IMR-90 (cell line): ENCODE data around the gene FBXO34. TPM values are rescaled to one million over a fixed set of nuclear protein-coding genes. Genes with fewer than 3 reads are reported as not detected.

Source experiments
- ATAC-seq: fragments of 200-7000 bp; cut with Tn5 transposase; 2 replicates; pipeline ENCODE4 v1.9.1; 2020; ENCODE audit warnings: low read depth, mild to moderate bottlenecking, moderate library complexity
- BruUV-seq: library from RNA; stranded (reverse); fragments of 400-500 nt; replicated peaks from 2 replicates; lab custom pipeline; 2021; lab: Mats Ljungman, UMichigan
- CTCF ChIA-PET: fragments of 300-600 bp; formaldehyde crosslinking; extraction: SDS; loops from one replicate; lab custom pipeline; 2021; ENCODE audit warnings: antibody characterized with exemption; lab: Yijun Ruan, JAX
- POLR2A ChIA-PET: fragments of 300-600 bp; sonication (Branson Sonifier 250); formaldehyde crosslinking; loops from one replicate; lab custom pipeline; 2022; ENCODE audit warnings: antibody characterized with exemption; ENCODE audit not compliant: unreplicated experiment; lab: Charles Lee
- DNase-seq: peaks from one replicate; pipeline ENCODE4 v3.0.0; 2013
- H2AFZ ChIP-seq: replicated peaks from 2 replicates; pipeline ENCODE3; 2013; ENCODE audit warnings: low read length, mild to moderate bottlenecking; ENCODE audit not compliant: poor library complexity
- H2AK5ac ChIP-seq: 2 replicates; pipeline ENCODE4 v1.6.1; 2013; ENCODE audit warnings: low read depth, low read length, inconsistent platforms
- H2AK9ac ChIP-seq: replicated peaks from 2 replicates; pipeline ENCODE3; 2013; ENCODE audit warnings: mild to moderate bottlenecking, low read depth, low read length, moderate library complexity; ENCODE audit not compliant: poor library complexity
- H2BK120ac ChIP-seq: 2 replicates; pipeline ENCODE4 v1.6.1; 2013; ENCODE audit warnings: low read depth, low read length, inconsistent platforms
- H2BK15ac ChIP-seq: 3 replicates; pipeline ENCODE4 v1.6.1; 2013; ENCODE audit warnings: low read depth, low read length, inconsistent platforms
- H2BK20ac ChIP-seq: 2 replicates; pipeline ENCODE4 v1.6.1; 2013; ENCODE audit warnings: low read depth, mild to moderate bottlenecking, inconsistent platforms, low read length, moderate library complexity
- H2BK5ac ChIP-seq: 2 replicates; pipeline ENCODE4 v1.6.1; 2013; ENCODE audit warnings: mild to moderate bottlenecking, low read depth, low read length, inconsistent platforms; ENCODE audit not compliant: poor library complexity, severe bottlenecking
- H3K14ac ChIP-seq: replicated peaks from 2 replicates; pipeline ENCODE4 v1.6.1; 2013; ENCODE audit warnings: low read depth, low read length, inconsistent platforms
- H3K18ac ChIP-seq: 2 replicates; pipeline ENCODE4 v1.6.1; 2013; ENCODE audit warnings: low read depth, low read length, control low read depth
- H3K23ac ChIP-seq: 2 replicates; pipeline ENCODE4 v1.6.1; 2013; ENCODE audit warnings: low read depth, low read length, inconsistent platforms
- H3K27ac ChIP-seq: 2 replicates; pipeline ENCODE4 v1.5.1; 2013; ENCODE audit warnings: mild to moderate bottlenecking, control low read depth, low read length; ENCODE audit not compliant: insufficient read depth
- H3K27me3 ChIP-seq: 2 replicates; pipeline ENCODE4 v1.6.1; 2013; ENCODE audit warnings: low read length; ENCODE audit not compliant: control insufficient read depth, insufficient read depth
- H3K36me3 ChIP-seq: 2 replicates; pipeline ENCODE4 v1.6.1; 2013; ENCODE audit warnings: low read length, mixed read lengths; ENCODE audit not compliant: control insufficient read depth, insufficient read depth
- H3K4ac ChIP-seq: 2 replicates; pipeline ENCODE4 v1.6.1; 2013; ENCODE audit warnings: low read depth, low read length, inconsistent platforms
- H3K4me1 ChIP-seq: 2 replicates; pipeline ENCODE4 v1.6.1; 2013; ENCODE audit warnings: low read length, mixed read lengths; ENCODE audit not compliant: control insufficient read depth, insufficient read depth
- H3K4me2 ChIP-seq: 2 replicates; pipeline ENCODE4 v1.6.1; 2013; ENCODE audit warnings: low read depth, mild to moderate bottlenecking, control low read depth, low read length, moderate library complexity
- H3K4me3 ChIP-seq: 2 replicates; pipeline ENCODE4 v1.5.1; 2013; ENCODE audit warnings: low read depth, mild to moderate bottlenecking, control low read depth, low read length, moderate library complexity; ENCODE audit not compliant: insufficient read depth
- H3K56ac ChIP-seq: 2 replicates; pipeline ENCODE4 v1.6.1; 2013; ENCODE audit warnings: low read length, inconsistent platforms; ENCODE audit not compliant: insufficient read depth; ENCODE audit errors: extremely low read depth
- H3K79me1 ChIP-seq, 2 experiments: 2 replicates each; pipeline ENCODE4 v1.6.1; 2013; ENCODE audit warnings: low read length in 2 of 2, inconsistent platforms in 1 of 2, low read depth in 1 of 2
- H3K9ac ChIP-seq: 2 replicates; pipeline ENCODE4 v1.6.1; 2013; ENCODE audit warnings: low read depth, low read length, control low read depth
- H3K9me1 ChIP-seq: 2 replicates; pipeline ENCODE4 v1.6.1; 2013; ENCODE audit warnings: low read length, inconsistent platforms; ENCODE audit not compliant: insufficient read depth
- H3K9me3 ChIP-seq: 2 replicates; pipeline ENCODE4 v1.6.1; 2013; ENCODE audit warnings: low read length; ENCODE audit not compliant: control insufficient read depth, insufficient read depth
- H4K20me1 ChIP-seq: 2 replicates; pipeline ENCODE4 v1.6.1; 2013; ENCODE audit warnings: low read length, inconsistent platforms; ENCODE audit not compliant: insufficient read depth
- H4K5ac ChIP-seq: 2 replicates; pipeline ENCODE4 v1.6.1; 2013; ENCODE audit warnings: mild to moderate bottlenecking, low read depth, low read length, control low read depth
- H4K8ac ChIP-seq, 2 experiments: 2 replicates each; pipeline ENCODE4 v1.6.1; 2013; ENCODE audit warnings: low read depth in 2 of 2, low read length in 2 of 2, control low read depth in 1 of 2, inconsistent platforms in 1 of 2
- H4K91ac ChIP-seq: 2 replicates; pipeline ENCODE4 v1.6.1; 2013; ENCODE audit warnings: low read depth, low read length, inconsistent platforms; ENCODE audit not compliant: insufficient read depth
- BHLHE40 ChIP-seq: fragments of 150-350 bp; IDR thresholded peaks from 2 replicates; pipeline ENCODE4 v1.6.1; 2016; ENCODE audit warnings: mild to moderate bottlenecking, low read depth, low read length
- CEBPB ChIP-seq: IDR thresholded peaks from 2 replicates; pipeline ENCODE4 v1.6.1; 2012; ENCODE audit warnings: low read depth, low read length, improper control_type of control experiment
- CHD1 ChIP-seq: IDR thresholded peaks from 2 replicates; pipeline ENCODE4 v1.6.1; 2012; ENCODE audit warnings: low read depth, low read length, improper control_type of control experiment
- CTCF ChIP-seq: conservative IDR thresholded peaks from 2 replicates; pipeline ENCODE4 v1.5.1; 2012; ENCODE audit warnings: mild to moderate bottlenecking, low read depth, low read length, improper control_type of control experiment
- ELK1 ChIP-seq: fragments of 150-350 bp; IDR thresholded peaks from 2 replicates; pipeline ENCODE4 v1.6.1; 2016; ENCODE audit warnings: low read depth, mild to moderate bottlenecking, low read length, moderate library complexity, borderline replicate concordance
- FOS ChIP-seq: fragments of 150-350 bp; IDR thresholded peaks from 2 replicates; pipeline ENCODE4 v1.6.1; 2016; ENCODE audit warnings: low read depth, low read length
- MAFK ChIP-seq: IDR thresholded peaks from 2 replicates; pipeline ENCODE4 v1.6.1; 2012; ENCODE audit warnings: low read depth, low read length, improper control_type of control experiment
- MAZ ChIP-seq: IDR thresholded peaks from 2 replicates; pipeline ENCODE4 v1.6.1; 2012; ENCODE audit warnings: low read depth, mild to moderate bottlenecking, low read length, improper control_type of control experiment, moderate library complexity, borderline replicate concordance
- MXI1 ChIP-seq: IDR thresholded peaks from 2 replicates; pipeline ENCODE4 v1.6.1; 2012; ENCODE audit warnings: low read depth, mild to moderate bottlenecking, low read length, moderate library complexity, borderline replicate concordance
- NFE2L2 ChIP-seq: fragments of 150-350 bp; IDR thresholded peaks from 2 replicates; pipeline ENCODE4 v1.6.1; 2016; ENCODE audit warnings: low read depth, mild to moderate bottlenecking, low read length
- POLR2A ChIP-seq: IDR thresholded peaks from 2 replicates; pipeline ENCODE4 v1.6.1; 2012; ENCODE audit warnings: mild to moderate bottlenecking, low read depth, low read length
- RAD21 ChIP-seq: IDR thresholded peaks from 2 replicates; pipeline ENCODE4 v1.6.1; 2012; ENCODE audit warnings: low read length, improper control_type of control experiment
- RCOR1 ChIP-seq: IDR thresholded peaks from 2 replicates; pipeline ENCODE4 v1.6.1; 2012; ENCODE audit warnings: mild to moderate bottlenecking, low read length, improper control_type of control experiment; ENCODE audit not compliant: insufficient replicate concordance
- RFX5 ChIP-seq: IDR thresholded peaks from 2 replicates; pipeline ENCODE4 v1.8.0; 2012; ENCODE audit warnings: low read depth, mild to moderate bottlenecking, low read length, moderate library complexity
- SMC3 ChIP-seq: fragments of 150-350 bp; IDR thresholded peaks from 2 replicates; pipeline ENCODE4 v1.6.1; 2016; ENCODE audit warnings: low read depth, mild to moderate bottlenecking, antibody characterized with exemption, low read length, moderate library complexity
- USF2 ChIP-seq: fragments of 150-350 bp; IDR thresholded peaks from 2 replicates; pipeline ENCODE4 v1.6.1; 2017; ENCODE audit warnings: mild to moderate bottlenecking, antibody characterized with exemption, low read length, low read depth
- WGBS, 2 experiments: methylation state at CpG; one replicate each; pipeline versions ENCODE4 v1.1.5 to v1.1.7; 2013; ENCODE audit warnings: missing lambda C conversion rate in 2 of 2; ENCODE audit not compliant: insufficient read length in 1 of 2; ENCODE audit errors: extremely low coverage in 2 of 2; 5-methylcytosine and 5-hydroxymethylcytosine counted together
- dilution Hi-C: fragments of 300-500 bp; cut with HindIII; formaldehyde crosslinking; loops from one replicate; pipeline ENCODE4 v1.14.3; 2018; ENCODE audit warnings: low sequenced_read_pairs; ENCODE audit not compliant: unreplicated experiment
- in situ Hi-C: fragments of 300-500 bp; cut with MboI; formaldehyde crosslinking; loops from 3 replicates; pipeline ENCODE4 v1.14.3; 2019; ENCODE audit warnings: low sequenced_read_pairs, inconsistent platforms, mixed read lengths
- intact Hi-C: fragments of 100-400 bp; cut with micrococcal nuclease; formaldehyde crosslinking; loops from 2 replicates; pipeline ENCODE4 v1.10.0; 2022
- polyA plus RNA-seq, 3 experiments: library from polyadenylated mRNA; depleted of rRNA; stranded (reverse); fragments of >200 nt; gene quantifications; 2 replicates each; pipeline ENCODE4 v1.2.3, GENCODE V29; 2012; ENCODE audit warnings: low replicate concordance in 1 of 3
- total RNA-seq: library from RNA; depleted of rRNA; stranded (reverse); fragments of >200 nt; gene quantifications from 2 replicates; pipeline ENCODE4 v1.2.3, GENCODE V29; 2012

FBXO34 gene
- total and polyA plus RNA-seq, 2 of the 4 experiments (the other 2 are of a cell fraction), result 15.4 to 35.1 TPM

GRCh38 chr14:55313480-55313879, 42.3 kb downstream of the FBXO34 start:
- Histone ChIP-seq H3K14ac (no peak overlapping the region), H3K4me3 (no peak overlapping the region), H3K79me1 (peaks cover 38 to 40% of the 10 kb centered on the region in 2 experiments), H3K9ac (no peak overlapping the region), H2BK5ac (no peak overlapping the region), H3K36me3 (peaks cover 1% of the 10 kb centered on the region; the same call in 1 of the 2 replicates), H3K9me3 (peaks cover 6% of the 10 kb centered on the region), H3K18ac (no peak overlapping the region), H3K4me1 (no peaks in the 10 kb centered on the region), H3K27ac (no peak overlapping the region), H2AK9ac (no peak overlapping the region), H4K8ac (no peak overlapping the region), H2BK15ac (no peak overlapping the region), H3K23ac (no peak overlapping the region), H2AK5ac (no peak overlapping the region), H3K4ac (no peak overlapping the region), H4K20me1 (peaks cover 3% of the 10 kb centered on the region; the same call in 1 of the 2 replicates), H3K56ac (no peak overlapping the region), H4K5ac (no peak overlapping the region), H3K9me1 (peaks cover 6% of the 10 kb centered on the region; the same call in 1 of the 2 replicates), H2AFZ (no peak overlapping the region), H3K27me3 (no peaks in the 10 kb centered on the region), H2BK120ac (no peak overlapping the region), H2BK20ac (no peak overlapping the region), H4K91ac (no peak overlapping the region), H3K4me2 (no peak overlapping the region)
- intact Hi-C loops, result no loop called here
- TF ChIP-seq CEBPB (no peak), USF2 (no peak), RFX5 (no peak), MAFK (no peak), POLR2A (no peak), SMC3 (no peak), MXI1 (no peak), CTCF (no peak), RCOR1 (no peak), CHD1 (no peak), BHLHE40 (no peak), ELK1 (no peak), FOS (no peak), NFE2L2 (no peak), RAD21 (no peak), MAZ (no peak)
- no CpG with 5 or more reads among the region's 5 CpGs for WGBS, 2 experiments
- BruUV-seq, result no TSS peak
- in situ Hi-C loops, result no loop called here
- dilution Hi-C loops, result no loop called here
- CTCF ChIA-PET, result no interaction called here
- ATAC-seq (no peak), DNase-seq (no peak)
- POLR2A ChIA-PET, result no interaction called here
